Left kidney (tissue), 2 donors: ENCODE data around the gene PRR18. TPM values are rescaled to one million over a fixed set of nuclear protein-coding genes. Genes with fewer than 3 reads are reported as not detected.

Experiments used
- DNase-seq: peaks from one replicate; pipeline ENCODE4 v3.0.0-alpha.2; 2013
- polyA plus RNA-seq: library from polyadenylated mRNA; unstranded; fragments of 120-200 nt; gene quantifications from one replicate; pipeline ENCODE4 v1.2.1, GENCODE V29; 2013; ENCODE audit not compliant: insufficient read length

PRR18 gene
- polyA plus RNA-seq, 1 donor, result 0.12 TPM

DNA sequence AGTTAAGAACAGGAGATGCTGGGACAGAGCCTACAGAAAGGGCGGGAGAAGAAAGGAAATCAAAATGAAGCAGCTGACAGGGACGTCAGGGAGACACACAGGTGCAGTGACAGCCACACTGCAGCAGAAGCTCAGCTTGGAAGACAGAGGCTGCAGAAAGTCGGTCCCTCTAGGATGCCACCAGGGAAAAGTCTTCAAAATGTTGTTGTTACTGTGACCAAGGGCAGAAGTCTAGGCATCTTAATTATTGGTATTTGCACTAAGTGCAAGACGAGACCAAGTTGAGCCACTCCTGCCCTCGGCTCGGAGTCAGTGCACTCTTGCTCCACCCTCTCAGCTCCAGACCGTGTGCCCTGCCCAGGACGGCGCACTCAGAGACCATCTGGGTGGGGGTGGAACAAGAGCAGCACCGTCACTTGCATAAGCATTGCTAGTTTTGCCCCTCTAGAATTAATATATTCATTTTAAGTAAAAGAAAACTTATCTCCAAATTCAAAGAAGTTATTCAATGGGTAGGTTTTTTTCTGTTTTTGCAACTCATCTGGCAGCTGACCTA is 2.6 kb downstream of the PRR18 start:
- no peak for DNase-seq

DNA sequence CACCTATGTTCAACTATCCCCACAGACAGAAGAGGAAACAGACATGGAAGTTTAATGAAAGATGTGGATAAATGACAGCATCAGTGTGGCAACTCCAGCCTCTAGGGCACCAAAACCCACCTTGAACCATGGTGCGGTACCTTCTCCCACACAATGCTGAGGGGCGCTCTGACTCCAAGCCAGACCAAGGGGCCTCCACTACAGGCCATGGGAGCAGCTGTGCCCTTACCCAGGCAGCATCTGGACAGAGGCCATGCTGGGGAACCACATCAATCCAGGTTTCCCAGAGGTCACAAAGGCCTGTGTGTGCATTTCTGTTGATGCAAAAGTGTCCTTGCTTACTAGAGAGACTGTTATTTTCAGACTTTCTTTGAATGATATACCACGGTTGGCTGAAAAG is 4.1 kb downstream of the PRR18 start:
- DNase-seq, result no peak

GRCh38 chr6:166301611-166302529 is 6.3 kb downstream of the PRR18 start:
- no peak for DNase-seq

GRCh38 chr6:166300357-166300987 is 7.7 kb downstream of the PRR18 start:
- DNase-seq, result no peak

DNA sequence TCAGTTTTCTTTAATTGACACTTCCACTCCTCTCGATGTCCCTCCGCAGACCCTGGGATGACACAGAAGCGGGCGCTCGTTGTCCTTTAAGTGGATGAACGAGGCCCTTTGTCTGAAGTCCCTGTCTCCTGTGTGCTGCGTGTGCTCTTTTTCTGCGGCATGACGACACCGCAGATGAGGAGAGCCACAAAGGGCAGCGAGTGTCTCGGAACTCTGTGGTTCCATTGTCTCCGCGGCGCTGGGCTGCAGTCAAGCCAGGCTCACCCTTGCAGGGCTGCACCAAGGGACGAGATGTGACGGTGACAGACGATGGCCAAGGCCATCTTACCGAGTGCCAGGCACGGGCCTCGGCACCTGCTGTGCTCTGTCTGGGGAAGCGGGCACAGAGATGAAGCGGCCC is 10.6 kb downstream of the PRR18 start:
- no peak for DNase-seq

- no peak for DNase-seq
Measured at GRCh38 chr6:166296035-166296883, 11.9 kb downstream of the PRR18 start.

DNA sequence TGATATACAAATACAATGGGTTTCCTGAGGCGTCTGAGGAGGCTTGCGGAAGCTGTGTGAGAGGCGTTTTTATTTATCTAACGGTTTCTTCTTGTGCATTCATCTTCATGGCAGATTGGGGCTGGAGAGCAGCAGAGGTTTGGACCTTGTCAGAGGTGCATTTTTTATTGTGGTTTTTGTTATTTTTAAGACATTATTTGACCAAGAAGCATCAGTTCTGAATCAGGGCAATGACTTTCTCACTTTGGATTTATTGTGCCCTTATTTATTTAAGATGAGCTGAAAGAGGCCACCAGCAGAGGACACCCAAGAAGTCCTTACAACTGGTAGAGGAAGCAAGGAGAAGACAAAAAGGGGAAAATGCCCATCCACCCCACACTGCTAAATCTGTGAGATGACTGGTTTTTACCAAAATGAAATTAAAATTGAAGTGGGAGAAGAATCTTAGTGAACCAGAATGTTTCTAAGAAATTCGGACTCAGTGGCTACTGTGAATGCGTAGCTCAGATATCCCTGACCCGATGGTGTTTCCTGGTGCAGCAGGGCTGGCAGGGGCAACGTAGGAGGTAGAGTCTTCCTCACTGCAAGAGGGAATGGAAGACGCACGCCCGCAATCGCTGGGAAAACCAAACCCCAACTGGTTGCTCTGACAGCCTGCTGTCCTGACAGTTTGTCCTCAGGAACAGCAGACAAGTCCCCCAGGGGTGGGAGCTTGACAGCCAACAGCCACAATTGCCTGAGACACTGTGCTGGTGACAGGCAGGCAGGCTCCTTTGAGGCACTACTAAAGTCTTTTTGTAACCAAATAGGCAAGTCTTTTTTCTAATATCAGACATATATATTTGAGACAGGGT is 14.2 kb downstream of the PRR18 start:
- no peak for DNase-seq

DNA sequence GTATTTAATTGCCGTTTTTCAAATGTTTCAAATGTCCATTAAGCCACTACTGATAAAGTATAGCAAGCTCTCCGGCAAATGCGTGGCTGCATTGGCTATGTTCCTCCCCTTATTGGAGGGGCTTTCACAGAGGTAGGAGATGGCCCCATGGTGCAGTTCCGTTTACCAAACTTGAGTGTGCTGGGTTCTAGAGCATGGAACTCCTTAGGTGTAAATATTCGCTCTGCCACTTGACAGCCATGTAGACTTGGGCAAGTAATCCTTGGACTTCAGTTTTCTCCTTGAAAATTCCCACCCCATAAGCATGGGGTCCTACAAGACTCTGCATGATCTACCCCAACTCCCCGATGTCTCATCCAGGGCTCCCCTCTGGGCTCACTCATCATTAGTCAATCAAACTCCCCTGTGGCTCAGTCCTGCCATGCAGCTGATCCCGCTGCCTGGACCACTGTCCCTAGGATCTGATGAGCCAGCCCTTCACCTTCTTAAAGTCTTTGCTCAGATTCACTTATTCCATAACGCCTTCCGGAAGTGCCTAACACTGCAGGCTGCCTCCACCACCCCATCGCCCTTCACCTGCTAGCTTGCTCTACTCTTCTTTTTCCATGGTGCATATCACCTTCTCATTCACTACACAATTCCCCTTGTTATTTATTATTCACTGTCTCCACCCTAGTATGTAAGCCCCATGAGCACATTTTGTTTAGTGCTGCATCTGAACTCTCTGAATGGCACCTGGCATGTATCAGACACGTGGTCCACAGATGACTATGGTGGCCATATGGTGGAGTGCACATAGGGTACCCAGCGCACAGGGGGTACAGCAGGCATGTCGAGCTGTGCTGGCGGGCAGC is 18.8 kb downstream of the PRR18 start:
- DNase-seq, result no peak

DNA sequence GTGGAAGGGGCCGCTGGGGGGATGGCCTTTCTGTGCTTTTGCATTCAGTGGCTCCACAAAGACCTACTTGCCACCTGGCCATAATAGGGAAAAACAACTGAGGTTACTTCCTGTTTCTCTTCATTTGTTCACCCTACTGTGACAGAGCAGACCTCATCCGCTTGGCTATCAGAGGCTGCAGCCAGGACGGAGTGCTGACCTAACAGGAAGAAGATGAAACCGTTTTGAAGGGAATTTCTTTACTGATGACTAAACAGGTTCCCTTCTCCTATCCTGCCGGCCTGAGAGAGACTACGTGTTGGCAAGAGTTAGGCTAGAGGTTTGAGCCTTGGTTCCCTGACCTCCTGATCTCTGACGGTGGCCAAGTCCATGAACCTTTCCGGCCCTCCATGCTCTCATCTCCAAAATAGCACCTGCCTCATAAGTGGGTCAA is 21.3 kb downstream of the PRR18 start:
- DNase-seq, result no peak

GRCh38 chr6:166285233-166285632 is 23.0 kb downstream of the PRR18 start:
- no peak for DNase-seq

DNA sequence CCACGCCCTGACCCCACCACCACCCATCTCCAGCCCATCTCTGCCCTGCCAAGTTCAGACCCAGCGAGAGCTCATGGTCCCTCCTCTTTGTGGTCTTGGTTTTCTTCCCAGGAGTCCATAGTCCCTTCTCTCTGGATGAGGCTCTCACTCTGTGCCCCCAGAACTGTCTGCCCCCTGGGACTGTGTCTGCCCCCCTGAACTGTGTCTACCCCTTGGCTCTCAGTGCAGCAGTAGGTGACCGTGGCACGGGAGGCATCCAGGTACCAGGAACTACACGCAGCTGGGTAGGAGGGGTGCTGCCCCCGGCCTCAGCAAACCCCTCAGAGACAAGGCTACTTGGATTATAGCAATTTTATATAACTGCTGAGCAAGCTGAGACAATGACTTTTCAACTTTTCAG is 23.6 kb downstream of the PRR18 start:
- no peak for DNase-seq

DNA sequence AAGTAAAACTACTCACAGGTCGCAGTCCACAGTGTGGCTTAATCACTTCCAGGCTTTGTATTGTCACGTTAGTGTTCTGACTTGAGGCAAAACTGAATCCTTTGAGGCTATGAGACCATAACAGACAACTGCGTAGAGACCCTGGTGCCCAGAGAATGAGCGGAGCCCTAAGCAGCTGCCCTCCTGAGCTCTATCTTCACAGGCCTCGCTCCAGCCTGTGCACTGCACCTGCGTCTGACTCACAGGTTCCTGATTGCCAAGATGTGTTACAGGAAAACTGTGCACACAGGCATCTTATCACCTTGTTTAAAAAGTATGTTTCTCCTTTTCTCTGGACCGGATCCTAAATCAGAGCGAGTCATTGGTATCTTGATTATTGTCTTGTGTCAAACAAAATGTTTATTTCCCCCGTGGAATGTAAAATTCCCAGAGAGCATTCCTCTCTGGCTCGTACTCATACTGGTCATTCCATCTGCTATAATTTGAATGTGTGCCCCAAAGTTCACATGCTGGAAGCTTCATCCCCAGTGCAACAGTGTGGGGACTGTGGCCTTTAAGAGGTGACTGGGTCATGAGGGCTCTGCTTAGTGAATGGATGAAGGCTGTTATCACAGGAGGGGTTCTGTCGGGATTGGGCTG is 25.7 kb downstream of the PRR18 start:
- no peak for DNase-seq

GRCh38 chr6:166281104-166281503 is 27.1 kb downstream of the PRR18 start:
- DNase-seq, result no peak

DNA sequence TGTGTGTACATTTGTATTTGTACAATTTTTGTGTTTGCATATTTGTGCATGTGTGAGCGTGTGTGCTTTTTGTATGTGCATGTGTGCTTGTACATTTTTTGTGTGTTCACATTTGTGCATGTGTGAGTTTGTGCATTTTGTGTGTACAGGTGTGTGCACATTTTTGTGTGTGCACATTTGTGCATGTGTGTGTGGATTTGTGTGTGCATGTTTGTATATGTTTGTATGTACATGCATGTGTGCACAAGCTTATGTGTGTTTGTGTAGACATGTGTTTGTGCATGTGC is 28.9 kb downstream of the PRR18 start:
- no peak for DNase-seq

GRCh38 chr6:166278579-166279392 is 29.4 kb downstream of the PRR18 start:
- no peak for DNase-seq

DNA sequence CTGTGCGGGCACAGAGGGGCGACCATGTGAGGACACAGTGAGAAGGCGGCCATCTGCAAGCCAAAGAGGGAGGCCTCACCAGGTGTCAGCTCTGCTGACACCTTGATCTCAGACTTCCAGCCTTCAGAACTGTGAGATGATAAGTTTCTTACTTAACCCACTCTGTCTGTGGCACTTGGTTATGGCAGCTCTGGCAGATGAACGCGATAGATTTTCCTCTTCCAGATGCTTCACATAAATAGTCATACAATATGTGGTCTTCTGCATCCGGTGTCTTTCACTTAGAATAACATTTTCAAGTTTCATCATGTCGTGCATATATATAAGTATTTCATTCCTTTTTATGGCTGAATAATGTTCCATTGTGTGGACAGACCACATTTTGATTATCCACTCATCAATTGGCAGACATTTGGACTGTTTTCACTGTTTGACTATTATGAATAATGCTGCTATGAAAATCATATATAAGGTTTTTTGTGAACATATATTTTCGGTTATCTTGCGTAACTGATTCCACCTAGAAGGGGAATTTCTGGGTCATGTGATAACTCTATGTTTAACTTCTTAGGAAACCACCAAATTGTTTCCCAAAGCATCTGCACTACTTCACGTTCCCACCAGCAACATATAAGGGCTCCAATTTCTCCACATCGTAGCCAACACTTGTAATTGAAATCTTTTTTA is 30.2 kb downstream of the PRR18 start:
- no peak for DNase-seq

- no peak for DNase-seq
Measured at GRCh38 chr6:166277018-166277417, 31.2 kb downstream of the PRR18 start.

- DNase-seq, result peak; percentile 51
Measured at GRCh38 chr6:166275714-166276166, 32.5 kb downstream of the PRR18 start.
